NCI-H1092 (cell line): ENCODE results near the gene MALAT1.
A peak's percentile ranks its signal among the peaks of the same experiment; 100 is the strongest.
"Not testable (repeated sequence)": the region's sequence is repeated elsewhere in the genome, so short reads cannot be mapped to it uniquely, and the experiment has no call there.

Experiments used
- DNase-seq: peaks from one replicate; lab custom pipeline; 2025; lab: John Stamatoyannopoulos, UW

The MALAT1 gene

DNA sequence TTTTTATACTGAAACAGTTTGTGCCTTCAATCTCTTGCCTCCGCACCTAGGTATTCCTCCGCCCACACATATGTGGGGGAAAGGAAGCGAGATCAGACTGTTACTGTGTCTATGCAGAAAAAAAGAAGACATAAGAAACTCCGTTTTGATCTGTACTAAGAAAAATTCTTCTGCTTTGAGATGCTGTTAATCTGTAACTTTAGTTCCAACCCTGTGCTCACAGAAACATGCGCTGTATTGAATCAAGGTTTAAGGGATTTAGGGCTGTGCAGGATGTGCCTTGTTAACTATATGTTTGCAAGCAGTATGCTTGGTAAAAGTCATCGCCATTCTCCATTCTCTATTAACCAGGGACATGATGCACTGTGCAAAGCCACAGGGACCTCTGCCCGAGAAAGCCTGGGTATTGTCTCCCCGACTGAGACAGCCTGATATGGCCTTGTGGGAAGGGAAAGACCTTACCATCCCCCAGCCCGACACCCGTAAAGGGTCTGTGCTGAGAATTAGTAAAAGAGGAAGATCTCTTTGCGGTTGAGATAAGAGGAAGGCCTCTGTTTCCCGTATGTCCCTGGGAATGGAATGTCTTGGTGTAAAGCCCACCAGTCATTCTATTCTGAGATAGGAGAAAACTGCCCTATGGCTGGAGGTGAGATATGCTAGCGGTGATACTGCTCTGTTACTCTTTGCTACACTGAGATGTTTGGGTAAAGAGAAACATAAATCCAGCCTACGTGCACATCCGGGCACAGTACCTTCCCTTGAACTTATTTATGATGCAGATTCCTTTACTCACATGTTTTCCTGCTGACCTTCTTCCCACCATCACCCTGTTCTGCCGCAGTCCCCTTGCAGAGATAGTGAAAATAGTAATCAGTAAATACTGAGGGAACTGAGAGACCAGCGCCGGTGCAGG lies 24.1 kb downstream of the MALAT1 start:
- not testable (repeated sequence) for DNase-seq

- DNase-seq = not testable (repeated sequence)
Observed at GRCh38 chr11:65523631-65523968, 24.8 kb downstream of the MALAT1 start.

DNA sequence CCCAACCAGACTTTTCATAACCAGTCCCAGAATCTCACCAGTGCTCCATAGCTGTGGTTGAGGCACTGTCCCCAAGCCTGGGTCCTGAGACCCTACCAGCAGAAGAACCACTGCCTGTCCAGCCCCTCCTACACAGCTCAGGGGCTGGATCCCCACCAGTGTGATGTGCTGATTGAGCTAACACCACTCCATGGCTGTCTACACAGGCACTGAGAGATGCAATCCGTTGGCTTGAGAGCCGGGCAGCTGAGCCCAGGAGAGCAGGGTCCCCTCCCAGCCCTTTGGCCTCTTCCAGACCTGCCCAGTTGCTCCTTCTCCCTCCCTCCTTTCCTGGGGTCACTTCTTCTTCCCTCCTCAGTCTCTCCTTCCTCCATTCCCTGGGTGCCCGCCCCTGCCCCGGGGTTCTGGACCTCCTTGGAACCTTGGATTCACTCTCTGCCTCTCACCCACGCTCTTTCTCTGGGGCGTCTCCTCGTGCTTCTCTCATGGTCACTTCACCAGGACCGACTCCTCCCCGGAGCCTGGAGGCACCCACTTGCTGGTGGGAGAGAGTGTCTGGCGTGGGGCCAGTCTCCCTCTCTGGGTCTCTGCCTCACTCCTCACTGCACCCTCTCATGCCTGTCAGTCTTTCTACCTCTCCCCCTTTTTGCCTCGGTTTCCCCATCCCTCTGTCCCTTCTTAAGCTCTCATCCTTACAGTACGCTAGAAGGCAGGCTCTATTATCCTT lies 25.3 kb downstream of the MALAT1 start:
- peak; percentile 53 for DNase-seq

DNA sequence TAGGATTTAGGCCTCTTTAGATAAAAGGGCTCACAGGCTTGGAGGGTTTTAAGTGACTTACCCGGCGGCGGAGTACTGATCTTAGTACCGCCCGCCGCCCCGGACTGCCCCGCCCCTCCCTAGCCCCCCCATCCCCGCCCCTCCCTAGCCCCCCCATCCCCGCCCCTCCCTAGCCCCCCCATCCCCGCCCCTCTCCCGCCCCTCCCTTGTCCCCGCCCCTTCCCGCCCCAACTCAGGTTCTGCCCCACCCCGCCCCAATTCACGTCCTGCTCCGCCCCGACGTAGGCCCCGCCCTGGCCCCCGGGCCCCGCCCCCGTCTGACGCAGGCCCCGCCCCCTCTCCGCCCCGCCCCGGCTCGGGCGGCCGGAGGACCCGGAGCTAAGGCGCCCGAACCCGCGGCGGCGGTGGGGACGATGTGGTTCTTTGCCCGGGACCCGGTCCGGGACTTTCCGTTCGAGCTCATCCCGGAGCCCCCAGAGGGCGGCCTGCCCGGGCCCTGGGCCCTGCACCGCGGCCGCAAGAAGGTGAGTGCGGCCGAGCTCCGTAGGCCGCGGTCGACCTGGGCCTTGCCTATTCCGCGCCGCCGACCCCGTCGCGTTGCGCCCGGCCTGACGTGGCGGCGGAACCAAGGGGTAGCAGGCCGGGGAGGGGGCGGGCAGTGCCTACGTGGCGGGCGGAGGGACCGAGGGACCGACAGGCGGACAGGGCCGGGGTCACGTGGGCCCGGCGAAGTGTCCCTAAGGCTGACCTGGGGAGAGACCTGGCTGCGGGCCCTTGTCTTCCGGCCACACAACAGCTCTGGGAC lies 26.1 kb downstream of the MALAT1 start, which contains the start of gene SCYL1:
Gene SCYL1, plus strand, starts transcription at position 343 of the 805 bp plus-strand sequence. Its CDS starts 71 bp downstream, at position 414.
- DNase-seq = peak; percentile 53

GRCh38 chr11:65525546-65526480 lies 27.0 kb downstream of the MALAT1 start:
- DNase-seq = no peak

DNA sequence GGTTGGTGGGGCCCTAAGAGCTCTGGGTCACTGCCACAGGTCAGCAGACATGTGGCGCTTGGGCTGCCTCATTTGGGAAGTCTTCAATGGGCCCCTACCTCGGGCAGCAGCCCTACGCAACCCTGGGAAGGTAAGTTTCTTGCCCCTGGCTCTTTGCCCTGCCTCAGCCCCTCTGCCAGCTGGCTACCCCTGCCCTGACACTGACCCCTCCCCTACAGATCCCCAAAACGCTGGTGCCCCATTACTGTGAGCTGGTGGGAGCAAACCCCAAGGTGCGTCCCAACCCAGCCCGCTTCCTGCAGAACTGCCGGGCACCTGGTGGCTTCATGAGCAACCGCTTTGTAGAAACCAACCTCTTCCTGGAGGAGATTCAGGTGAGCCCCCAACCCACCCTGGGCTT lies 27.9 kb downstream of the MALAT1 start:
- no peak for DNase-seq

- no peak for DNase-seq
Observed at GRCh38 chr11:65528819-65529350, 30.0 kb downstream of the MALAT1 start.

GRCh38 chr11:65529475-65530156 lies 30.8 kb downstream of the MALAT1 start:
- no peak for DNase-seq

DNA sequence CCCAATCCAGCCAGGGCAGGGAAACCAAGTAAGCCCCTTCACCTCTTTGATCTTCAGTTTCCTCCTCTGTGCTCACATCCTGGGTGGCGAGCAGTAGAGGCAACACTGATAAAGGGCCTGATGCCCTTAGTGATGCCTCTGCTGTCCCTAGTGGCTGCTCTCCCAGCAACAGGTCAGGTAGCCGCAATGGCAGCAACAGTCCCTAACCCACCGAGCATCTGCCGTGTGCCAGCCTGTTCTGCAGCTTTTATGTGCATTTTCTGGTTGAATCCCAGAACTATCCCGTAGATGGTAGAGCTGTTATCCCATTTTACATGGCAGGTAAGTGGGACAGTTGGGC lies 31.3 kb downstream of the MALAT1 start:
- no peak for DNase-seq

DNA sequence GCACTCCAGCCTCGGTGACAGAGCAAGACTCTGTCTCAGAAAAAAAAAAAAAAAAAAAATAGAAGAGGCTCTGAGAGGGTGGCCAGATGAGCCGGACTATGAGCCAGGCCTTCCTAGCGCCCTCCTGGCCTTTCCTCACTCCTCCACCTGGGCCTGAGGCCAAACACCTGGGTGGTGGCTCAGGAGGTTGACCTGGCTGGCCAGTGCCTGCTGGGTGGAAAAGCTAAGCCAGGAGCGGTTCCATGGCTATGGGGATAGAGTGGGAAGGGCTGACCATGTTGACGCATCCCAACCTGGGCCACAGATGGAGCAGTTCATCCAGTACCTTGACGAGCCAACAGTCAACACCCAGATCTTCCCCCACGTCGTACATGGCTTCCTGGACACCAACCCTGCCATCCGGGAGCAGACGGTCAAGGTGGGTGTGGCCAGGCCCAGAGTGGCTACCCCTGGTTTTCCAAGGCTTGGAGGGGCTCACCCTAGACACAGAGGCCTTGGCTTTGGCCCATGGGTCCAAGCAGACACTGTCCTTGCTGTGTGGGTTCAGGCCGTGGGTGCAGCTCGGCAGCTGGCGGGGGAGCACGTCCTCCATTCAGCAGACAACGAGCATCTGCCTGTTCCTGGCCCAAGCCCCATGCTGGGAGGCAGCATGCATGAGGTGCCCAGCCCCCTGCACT lies 33.7 kb downstream of the MALAT1 start:
- no peak for DNase-seq

GRCh38 chr11:65535102-65535501 lies 36.3 kb downstream of the MALAT1 start:
- no peak for DNase-seq

DNA sequence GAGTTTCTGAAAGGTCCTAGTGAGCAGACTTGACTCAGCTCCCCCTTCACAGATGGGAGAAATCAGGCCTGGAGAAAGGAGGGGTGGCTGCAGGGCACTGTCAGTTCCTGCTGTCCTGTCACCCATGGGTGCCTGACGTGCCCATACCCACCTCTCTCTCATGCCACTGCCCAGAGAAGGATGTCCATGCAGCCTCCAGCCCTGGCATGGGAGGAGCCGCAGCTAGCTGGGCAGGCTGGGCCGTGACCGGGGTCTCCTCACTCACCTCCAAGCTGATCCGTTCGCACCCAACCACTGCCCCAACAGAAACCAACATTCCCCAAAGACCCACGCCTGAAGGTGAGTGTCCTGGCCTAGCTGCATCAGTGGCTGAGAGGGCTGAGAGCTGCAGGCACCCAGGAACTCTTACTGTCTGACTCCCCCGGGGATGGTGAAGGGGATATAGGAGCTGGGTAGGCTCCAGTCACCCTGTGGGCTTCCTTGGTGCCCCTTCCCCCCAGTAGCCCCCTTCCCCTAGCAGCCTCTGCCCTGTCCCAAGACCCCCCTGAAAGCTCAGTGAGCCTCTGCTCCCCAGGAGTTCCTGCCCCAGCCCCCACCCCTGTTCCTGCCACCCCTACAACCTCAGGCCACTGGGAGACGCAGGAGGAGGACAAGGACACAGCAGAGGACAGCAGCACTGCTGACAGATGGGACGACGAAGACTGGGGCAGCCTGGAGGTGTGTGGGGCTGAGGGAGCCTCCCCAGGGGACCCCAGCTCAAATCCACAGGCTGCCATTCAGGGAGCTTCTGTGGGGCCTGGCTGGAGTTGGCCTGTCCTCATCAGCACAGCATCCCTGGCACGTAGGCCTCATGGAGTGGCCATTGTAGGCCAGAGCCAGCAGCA lies 37.8 kb downstream of the MALAT1 start:
- no peak for DNase-seq

DNA sequence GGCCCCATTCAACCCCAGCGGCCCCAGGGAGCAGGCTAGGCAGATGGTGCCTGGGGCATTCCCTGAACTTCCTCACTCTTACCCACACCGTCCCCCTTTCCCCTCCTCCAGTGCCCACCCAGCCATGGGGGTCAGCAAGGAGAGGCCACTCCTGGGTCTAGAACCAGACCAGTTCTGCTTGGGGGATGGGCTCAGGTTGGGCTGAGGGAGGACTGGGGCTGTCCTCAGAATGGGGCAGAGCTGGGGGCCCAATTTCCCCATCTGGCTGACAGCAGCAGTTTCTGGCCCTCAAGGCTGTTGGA lies 38.4 kb downstream of the MALAT1 start:
- no peak for DNase-seq

DNA sequence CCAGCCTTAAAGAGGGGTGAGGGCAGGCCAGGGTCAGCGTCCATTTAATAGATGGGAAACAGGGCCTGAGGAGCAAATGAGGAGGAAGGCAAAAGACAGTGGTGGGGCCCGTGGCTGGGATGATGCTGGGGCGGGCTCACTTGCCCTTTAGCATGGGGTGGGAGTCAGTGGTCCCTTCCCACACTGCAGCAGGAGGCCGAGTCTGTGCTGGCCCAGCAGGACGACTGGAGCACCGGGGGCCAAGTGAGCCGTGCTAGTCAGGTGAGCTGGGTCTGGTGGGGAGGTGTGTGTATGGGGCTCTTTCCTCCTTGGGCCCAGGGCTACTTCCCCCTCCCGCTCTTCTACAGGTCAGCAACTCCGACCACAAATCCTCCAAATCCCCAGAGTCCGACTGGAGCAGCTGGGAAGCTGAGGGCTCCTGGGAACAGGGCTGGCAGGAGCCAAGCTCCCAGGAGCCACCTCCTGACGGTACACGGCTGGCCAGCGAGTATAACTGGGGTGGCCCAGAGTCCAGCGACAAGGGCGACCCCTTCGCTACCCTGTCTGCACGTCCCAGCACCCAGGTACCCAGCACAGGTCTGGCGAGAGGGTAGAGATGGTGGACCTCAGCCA lies 38.9 kb downstream of the MALAT1 start:
- no peak for DNase-seq

- no peak for DNase-seq
Observed at GRCh38 chr11:65538232-65538914, 39.5 kb downstream of the MALAT1 start.

GRCh38 chr11:65538915-65539743 lies 40.3 kb downstream of the MALAT1 start:
- DNase-seq = no peak

DNA sequence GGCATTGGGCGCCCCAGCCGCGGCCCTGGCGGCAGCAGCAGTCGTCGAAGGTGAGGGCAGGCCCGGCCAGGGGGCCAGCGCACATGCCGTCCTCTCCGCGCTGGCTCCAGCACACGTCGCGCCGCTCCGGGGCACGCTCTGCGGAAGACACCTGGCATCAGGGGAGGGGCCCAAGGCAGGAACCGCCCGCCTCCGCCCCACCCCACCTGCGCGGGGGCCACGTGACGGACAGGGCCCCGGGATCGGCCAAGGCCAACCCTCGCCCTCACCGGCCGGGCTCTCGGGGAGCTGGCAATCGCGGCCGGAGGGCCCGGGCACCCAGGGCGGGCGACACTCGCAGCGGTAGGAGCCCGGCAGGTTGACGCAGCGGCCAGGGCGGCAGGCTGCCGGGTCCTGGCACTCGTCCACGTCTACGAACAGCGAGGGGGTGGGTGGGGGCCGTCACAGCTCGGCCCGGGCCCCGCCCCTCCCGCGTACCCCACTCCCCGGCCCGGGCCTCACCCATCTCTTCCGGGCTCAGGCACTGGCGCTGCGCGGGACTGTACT lies 41.0 kb downstream of the MALAT1 start:
- no peak for DNase-seq
